Endodermal cell (in vitro differentiated cells): ENCODE results near the gene AOC2. TPM values are rescaled to one million over a fixed set of nuclear protein-coding genes. Genes with fewer than 3 reads are reported as not detected.

Experiments
- DNase-seq: peaks from one replicate; pipeline ENCODE4 v3.0.0-alpha.2; 2017
- H3K27ac ChIP-seq: 2 replicates; pipeline ENCODE4 v1.5.1; 2013; ENCODE audit warnings: mild to moderate bottlenecking, low read depth, low read length, moderate library complexity
- H3K27me3 ChIP-seq: 2 replicates; pipeline ENCODE4 v1.6.1; 2013; ENCODE audit warnings: mild to moderate bottlenecking, low read length, moderate library complexity; ENCODE audit not compliant: insufficient read depth, control insufficient read depth, poor library complexity, severe bottlenecking
- H3K36me3 ChIP-seq: 2 replicates; pipeline ENCODE4 v1.7.0; 2013; ENCODE audit warnings: mild to moderate bottlenecking, low read length, moderate library complexity; ENCODE audit not compliant: control insufficient read depth, insufficient read depth
- H3K4me1 ChIP-seq: one replicate; pipeline ENCODE4 v1.7.0; 2013; ENCODE audit warnings: low read length; ENCODE audit not compliant: control insufficient read depth, insufficient read depth
- H3K4me3 ChIP-seq: 2 replicates; pipeline ENCODE4 v1.5.1; 2013; ENCODE audit warnings: mild to moderate bottlenecking, low read length, moderate library complexity
- H3K9ac ChIP-seq: 2 replicates; pipeline ENCODE4 v1.6.1; 2013; ENCODE audit warnings: mild to moderate bottlenecking, low read length, moderate library complexity; ENCODE audit not compliant: poor library complexity, severe bottlenecking; ENCODE audit errors: extremely low read depth
- H3K9me3 ChIP-seq: 2 replicates; pipeline ENCODE4 v1.6.1; 2013; ENCODE audit warnings: mild to moderate bottlenecking, low read length, moderate library complexity; ENCODE audit not compliant: control insufficient read depth
- H3K27ac Mint-ChIP-seq: 2 replicates; pipeline ENCODE4 v1.8.0; 2020; ENCODE audit warnings: mixed read lengths
- H3K27me3 Mint-ChIP-seq: 2 replicates; pipeline ENCODE4 v1.8.0; 2021; ENCODE audit warnings: mild to moderate bottlenecking, mixed read lengths; ENCODE audit not compliant: insufficient read depth
- H3K36me3 Mint-ChIP-seq: 2 replicates; pipeline ENCODE4 v1.8.0; 2020; ENCODE audit warnings: low read depth, mixed read lengths
- H3K4me1 Mint-ChIP-seq: 2 replicates; pipeline ENCODE4 v1.8.0; 2020; ENCODE audit warnings: mixed read lengths
- H3K4me3 Mint-ChIP-seq: 2 replicates; pipeline ENCODE4 v1.8.0; 2020; ENCODE audit warnings: mild to moderate bottlenecking, moderate library complexity, mixed read lengths
- H3K9me3 Mint-ChIP-seq: 2 replicates; pipeline ENCODE4 v1.8.0; 2020; ENCODE audit warnings: mild to moderate bottlenecking, mixed read lengths
- WGBS, 2 experiments: methylation state at CpG; one replicate each; pipeline versions ENCODE4 v1.1.5 to v1.1.7; 2013; ENCODE audit warnings: missing lambda C conversion rate in 2 of 2, mixed read lengths in 1 of 2; ENCODE audit not compliant: insufficient coverage in 1 of 2, insufficient read length in 1 of 2; 5-methylcytosine and 5-hydroxymethylcytosine counted together
- total RNA-seq, 2 donors: library from RNA; stranded (reverse); fragmentation: NEBNext Ultra II Directional in 1 of 2; extraction: Animal tissue kit (Norgen Biotek cat#: 25700) in 1 of 2; gene quantifications; 2 replicates in 1 of 2; 3 replicates in 1 of 2; pipeline ENCODE4 v1.2.1, GENCODE V29; 2021
- TF ChIP-seq, protein P1 (sequence below): fragments of 200-600 bp; sonication (generic); conservative IDR thresholded peaks from 2 replicates; pipeline ENCODE4 v1.5.0; 2021; ENCODE audit warnings: antibody characterized with exemption, mild to moderate bottlenecking

The AOC2 gene
- total RNA-seq, 2 donors from 2014 or later: 3.7 to 3.8 TPM

- H3K9me3 Mint-ChIP-seq: peaks cover 6% of the 10 kb centered on the region
- Histone ChIP-seq H3K27me3 (no peaks in the 10 kb centered on the region), H3K9ac (peak within 1 kb of the TSS; percentile 54), H3K4me3 (peak within 1 kb of the TSS; percentile 91), H3K9me3 (no peaks in the 10 kb centered on the region), H3K36me3 (no peaks in the 10 kb centered on the region), H3K4me1 (peaks cover 3% of the 10 kb centered on the region), H3K27ac (no peak within 1 kb of the TSS)
- peaks cover 19% of the 10 kb centered on the region for H3K36me3 Mint-ChIP-seq
- peak within 1 kb of the TSS; percentile 87 for H3K4me3 Mint-ChIP-seq
- H3K27ac Mint-ChIP-seq: peak within 1 kb of the TSS; percentile 85
- WGBS, 2 experiments: 30 to 40% methylated on average over 37 to 66 of the region's 66 CpGs
- peaks cover 27% of the 10 kb centered on the region for H3K4me1 Mint-ChIP-seq
- peak; percentile 98 for DNase-seq
- peaks cover 22% of the 10 kb centered on the region for H3K27me3 Mint-ChIP-seq
- TF ChIP-seq, protein P1, sequence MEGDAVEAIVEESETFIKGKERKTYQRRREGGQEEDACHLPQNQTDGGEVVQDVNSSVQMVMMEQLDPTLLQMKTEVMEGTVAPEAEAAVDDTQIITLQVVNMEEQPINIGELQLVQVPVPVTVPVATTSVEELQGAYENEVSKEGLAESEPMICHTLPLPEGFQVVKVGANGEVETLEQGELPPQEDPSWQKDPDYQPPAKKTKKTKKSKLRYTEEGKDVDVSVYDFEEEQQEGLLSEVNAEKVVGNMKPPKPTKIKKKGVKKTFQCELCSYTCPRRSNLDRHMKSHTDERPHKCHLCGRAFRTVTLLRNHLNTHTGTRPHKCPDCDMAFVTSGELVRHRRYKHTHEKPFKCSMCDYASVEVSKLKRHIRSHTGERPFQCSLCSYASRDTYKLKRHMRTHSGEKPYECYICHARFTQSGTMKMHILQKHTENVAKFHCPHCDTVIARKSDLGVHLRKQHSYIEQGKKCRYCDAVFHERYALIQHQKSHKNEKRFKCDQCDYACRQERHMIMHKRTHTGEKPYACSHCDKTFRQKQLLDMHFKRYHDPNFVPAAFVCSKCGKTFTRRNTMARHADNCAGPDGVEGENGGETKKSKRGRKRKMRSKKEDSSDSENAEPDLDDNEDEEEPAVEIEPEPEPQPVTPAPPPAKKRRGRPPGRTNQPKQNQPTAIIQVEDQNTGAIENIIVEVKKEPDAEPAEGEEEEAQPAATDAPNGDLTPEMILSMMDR: peak; percentile 24
Observed at GRCh38 chr17:42798383-42799380, 45.7 kb upstream of the AOC2 start, which contains the start of the genes CNTD1 and COA3. CNTD1 (plus strand) TSS chr17:42798861; CDS start chr17:42799068, 207 bp downstream. COA3 (minus strand) TSS chr17:42798704; CDS start chr17:42798681, 23 bp downstream.

DNA sequence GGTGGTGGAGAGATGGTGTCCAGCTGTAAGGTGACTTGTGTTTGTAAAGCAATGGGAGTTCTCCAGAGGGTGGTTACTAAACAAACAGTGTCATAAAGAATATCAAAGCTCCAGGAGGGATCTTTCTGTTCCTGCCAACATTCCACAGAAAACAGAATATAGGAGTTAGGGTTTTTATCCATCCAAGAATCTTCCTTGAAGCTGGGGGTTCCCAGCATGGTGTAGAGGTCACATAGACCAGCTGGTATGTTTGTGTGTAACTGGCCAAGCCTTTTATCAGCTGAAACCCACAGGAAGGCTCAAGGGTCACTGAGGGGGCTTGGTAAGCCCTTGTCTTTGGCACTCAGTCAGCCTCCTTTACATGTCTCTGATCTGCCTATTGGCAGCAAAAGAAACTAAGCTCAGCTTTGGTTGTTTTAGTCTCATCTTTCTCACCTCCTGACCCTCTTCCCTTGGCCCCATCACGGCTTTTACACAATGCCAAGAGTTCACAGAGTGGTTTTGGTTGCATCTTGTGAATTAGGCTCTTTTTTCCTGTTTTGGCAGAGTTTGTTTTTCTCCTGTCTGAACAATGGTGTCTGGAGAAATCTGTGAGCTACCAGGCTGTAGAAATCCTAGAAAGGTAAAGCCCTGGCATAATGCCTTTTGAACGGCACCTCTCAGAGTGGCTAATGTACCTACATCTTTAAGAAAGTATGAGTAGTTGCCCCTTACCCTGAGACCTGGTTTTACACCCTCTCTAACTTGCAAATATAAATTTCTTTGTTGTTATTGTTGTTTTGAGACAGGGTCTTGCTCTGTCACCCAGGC, 41.1 kb upstream of the AOC2 start:
- no peaks in the 10 kb centered on the region for H3K9me3 ChIP-seq
- WGBS, 2 experiments: 40 to 85% methylated on average over 1 to 2 of the region's 2 CpGs
- H3K27ac ChIP-seq: no peak overlapping the region
- H3K36me3 Mint-ChIP-seq: peaks cover 6% of the 10 kb centered on the region
- peaks cover 24% of the 10 kb centered on the region for H3K4me1 Mint-ChIP-seq
- H3K4me3 Mint-ChIP-seq: no peak overlapping the region
- H3K4me3 ChIP-seq: peak overlapping the region; percentile 71
- TF ChIP-seq, protein P1: no peak
- peaks cover 3% of the 10 kb centered on the region for H3K4me1 ChIP-seq
- H3K9ac ChIP-seq: peak overlapping the region; percentile 36
- peaks cover 22% of the 10 kb centered on the region for H3K27me3 Mint-ChIP-seq
- H3K36me3 ChIP-seq: no peaks in the 10 kb centered on the region
- peak; percentile 68 for DNase-seq
- H3K9me3 Mint-ChIP-seq: peaks cover 4% of the 10 kb centered on the region
- H3K27me3 ChIP-seq: no peaks in the 10 kb centered on the region
- H3K27ac Mint-ChIP-seq: peak overlapping the region; percentile 83

- Mint-ChIP-seq H3K27ac (no peak overlapping the region), H3K4me3 (no peak overlapping the region), H3K36me3 (peaks cover 14% of the 10 kb centered on the region), H3K9me3 (no peaks in the 10 kb centered on the region), H3K27me3 (peaks cover 11% of the 10 kb centered on the region), H3K4me1 (peaks cover 22% of the 10 kb centered on the region)
- no peak overlapping the region for H3K27ac ChIP-seq
- TF ChIP-seq, protein P1: no peak
- no peak overlapping the region for H3K9ac ChIP-seq
- peaks cover 3% of the 10 kb centered on the region for H3K4me1 ChIP-seq
- no peak for DNase-seq
- H3K4me3 ChIP-seq: no peak overlapping the region
- H3K27me3 ChIP-seq: no peaks in the 10 kb centered on the region
- H3K36me3 ChIP-seq: peaks cover 12% of the 10 kb centered on the region
- H3K9me3 ChIP-seq: no peaks in the 10 kb centered on the region
- 96 to 100% methylated on average over 1 of the region's 1 CpG for WGBS, 2 experiments
Observed at GRCh38 chr17:42804918-42805367, 39.4 kb upstream of the AOC2 start.
